Left ventricle myocardium superior (tissue), 1 donor: ENCODE data around the gene TOR2A. TPM values are rescaled to one million over a fixed set of nuclear protein-coding genes. Genes with fewer than 3 reads are reported as not detected.

Experiments used
- ATAC-seq: fragments of 200-7000 bp; cut with Tn5 transposase; one replicate; pipeline ENCODE4 v1.9.1; 2020; ENCODE audit warnings: mild to moderate bottlenecking, moderate library complexity
- DNase-seq: peaks from one replicate; pipeline ENCODE4 v3.0.0-alpha.2; 2020
- intact Hi-C: fragments of 100-400 bp; cut with micrococcal nuclease; formaldehyde crosslinking; loops from one replicate; pipeline ENCODE4 v1.11.0; 2022
- total RNA-seq: library from RNA; stranded (reverse); fragmentation: NEBNext Ultra II Directional; extraction: Animal tissue kit (Norgen Biotek cat#: 25700); gene quantifications from one replicate; pipeline ENCODE4 v1.2.1, GENCODE V29; 2021
- donor health status: DM: no; HTN: yes; CAD: no; lungs with severe emphysema.

Gene TOR2A
- total RNA-seq, 1 donor from 2014 or later = 3.6 TPM

GRCh38 chr9:127751269-127752054, 16.4 kb upstream of the TOR2A start:
- intact Hi-C loops = no loop called here
- ATAC-seq (no peak), DNase-seq (peak; percentile 59)

GRCh38 chr9:127749090-127749787, 14.1 kb upstream of the TOR2A start:
- DNase-seq (no peak), ATAC-seq (no peak)
- intact Hi-C loops = no loop called here

- ATAC-seq (no peak), DNase-seq (no peak)
- intact Hi-C loops = no loop called here
Measured at GRCh38 chr9:127746959-127747569, 12.0 kb upstream of the TOR2A start.

GRCh38 chr9:127744398-127745110, 9.5 kb upstream of the TOR2A start:
- ATAC-seq (no peak), DNase-seq (no peak)
- intact Hi-C loops = no loop called here

GRCh38 chr9:127742435-127743088, 7.5 kb upstream of the TOR2A start:
- DNase-seq = no peak
- intact Hi-C loops = no loop called here
- peak; percentile 42 for ATAC-seq

- intact Hi-C loops = no loop called here
- peak; percentile 83 for ATAC-seq
- DNase-seq = peak; percentile 89
Measured at GRCh38 chr9:127741831-127742434, 6.8 kb upstream of the TOR2A start.

- intact Hi-C loops = loop anchor here (5.0 to 10.0 kb wide), 2 partner anchors 43 to 145 kb away; no protein-coding TSS in a partner anchor
- DNase-seq (peak; percentile 73), ATAC-seq (peak; percentile 22)
Measured at GRCh38 chr9:127739614-127740330, 4.7 kb upstream of the TOR2A start.

GRCh38 chr9:127738666-127739065, 3.6 kb upstream of the TOR2A start:
- ATAC-seq (no peak), DNase-seq (no peak)
- intact Hi-C loops = loop anchor here (5.0 to 10.0 kb wide), 2 partner anchors 44 to 144 kb away; no protein-coding TSS in a partner anchor

- ATAC-seq = no peak
- intact Hi-C loops = loop anchor here (5.0 to 10.0 kb wide), 2 partner anchors 47 to 141 kb away; no protein-coding TSS in a partner anchor
- no peak for DNase-seq
Measured at GRCh38 chr9:127735530-127736185, 564 bp upstream of the TOR2A start.

GRCh38 chr9:127734247-127734746, 797 bp downstream of the TOR2A start:
- intact Hi-C loops = loop anchor here (10.0 kb wide), 1 partner anchor 139 kb away; no protein-coding TSS in a partner anchor
- DNase-seq (no peak), ATAC-seq (no peak)

- no peak for ATAC-seq
- DNase-seq = no peak
- intact Hi-C loops = loop anchor here (10.0 kb wide), 1 partner anchor 139 kb away; no protein-coding TSS in a partner anchor
Measured at GRCh38 chr9:127733614-127734013, 1.5 kb downstream of the TOR2A start.

GRCh38 chr9:127732444-127732843, 2.6 kb downstream of the TOR2A start:
- no peak for DNase-seq
- intact Hi-C loops = loop anchor here (10.0 kb wide), 1 partner anchor 138 kb away; no protein-coding TSS in a partner anchor
- no peak for ATAC-seq

GRCh38 chr9:127731938-127732337, 3.2 kb downstream of the TOR2A start:
- intact Hi-C loops = loop anchor here (10.0 kb wide), 1 partner anchor 137 kb away; no protein-coding TSS in a partner anchor
- ATAC-seq (no peak), DNase-seq (no peak)

GRCh38 chr9:127730799-127731410, 4.2 kb downstream of the TOR2A start:
- intact Hi-C loops = loop anchor here (10.0 kb wide), 1 partner anchor 136 kb away; no protein-coding TSS in a partner anchor

GRCh38 chr9:127730262-127730661, 4.8 kb downstream of the TOR2A start:
- intact Hi-C loops = loop anchor here (10.0 kb wide), 1 partner anchor 135 kb away; no protein-coding TSS in a partner anchor
- ATAC-seq = no peak
- no peak for DNase-seq

More at GRCh38 chr9:127730799-127731410, 4.2 kb downstream of the TOR2A start:
- DNase-seq (no peak), ATAC-seq (no peak)
